GM18907 (cell line): Measurements from ENCODE around the gene STING1.

Experiments used
- ATAC-seq: cut with Tn5 transposase; IDR thresholded peaks from one replicate; pipeline ENCODE4 v1.9.1; 2021; ENCODE audit warnings: mild to moderate bottlenecking, moderate library complexity; ENCODE audit not compliant: unreplicated experiment

The STING1 gene

GRCh38 chr5:139468421-139468931 lies 14.1 kb downstream of the STING1 start:
- ATAC-seq, result no peak

- ATAC-seq, result no peak
These were observed 19.8 kb downstream of the STING1 start, which contains the start of gene ECSCR for GRCh38 chr5:139462586-139463276. Gene ECSCR (minus strand): TSS chr5:139462743. CDS start chr5:139462670, 73 bp downstream.

DNA sequence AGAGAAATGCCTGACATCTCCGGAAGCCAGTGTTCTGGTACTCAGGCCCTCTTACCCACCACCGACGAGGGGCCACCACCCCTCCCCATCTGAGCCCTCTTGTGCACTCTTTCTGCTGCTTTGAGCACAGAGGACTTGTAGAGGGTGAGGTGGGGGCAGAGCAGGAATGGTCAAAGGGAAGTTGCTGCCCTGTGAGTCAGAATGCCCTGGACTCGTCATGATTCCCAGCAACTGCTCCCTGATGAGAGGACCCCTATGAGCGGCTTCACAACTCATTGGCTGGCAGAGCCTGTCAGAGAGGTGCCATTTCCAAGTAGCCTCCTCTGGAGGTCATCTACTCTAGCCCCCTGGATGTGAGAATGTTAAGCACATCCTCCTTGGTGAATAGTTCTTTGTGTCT lies 20.9 kb downstream of the STING1 start:
- ATAC-seq, result no peak

DNA sequence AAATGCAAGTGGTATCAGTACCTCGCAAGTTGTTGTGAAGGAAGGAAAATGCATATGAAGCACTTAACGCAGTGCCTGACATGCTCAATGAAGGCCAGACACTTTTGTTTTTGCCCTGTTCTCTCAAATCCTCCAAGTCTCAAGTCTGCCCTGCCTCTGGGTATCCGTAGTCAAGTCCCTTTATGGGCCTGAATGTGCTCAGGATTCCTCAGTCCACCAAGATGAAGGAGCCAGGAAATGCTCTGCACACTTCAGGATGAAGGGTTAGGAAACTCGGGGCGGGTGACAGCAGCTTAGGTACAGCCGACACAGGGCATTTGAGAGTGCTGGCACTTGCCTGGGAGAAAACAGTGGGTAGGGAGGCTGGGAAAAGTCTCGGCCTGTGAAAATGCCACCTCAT lies 21.4 kb downstream of the STING1 start:
- ATAC-seq, result no peak

GRCh38 chr5:139460455-139460854 lies 22.1 kb downstream of the STING1 start:
- no peak for ATAC-seq

DNA sequence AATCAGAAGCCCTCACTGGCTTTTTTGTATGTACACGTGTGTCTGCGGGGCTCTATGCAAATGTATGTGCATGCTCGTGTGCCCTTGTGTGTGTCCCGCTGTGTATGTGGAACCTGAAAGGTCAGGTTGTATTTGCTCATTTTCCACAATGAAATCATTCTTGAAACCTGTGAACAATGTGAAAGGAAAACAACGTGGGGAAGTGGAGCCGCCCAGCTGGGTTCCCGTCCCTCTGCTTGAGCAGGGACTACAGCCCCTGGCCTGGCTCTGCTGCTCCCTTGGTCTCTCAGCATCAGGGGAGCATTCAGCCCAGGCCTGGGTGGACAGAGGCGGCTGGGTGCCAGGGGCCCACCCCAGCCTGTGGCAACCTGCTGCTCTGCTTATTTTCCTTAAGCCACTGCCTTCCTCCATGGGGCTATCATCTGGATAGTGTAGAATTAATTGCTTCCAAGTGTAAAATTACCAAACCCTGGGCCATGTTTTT lies 23.1 kb downstream of the STING1 start:
- ATAC-seq, result peak; percentile 27

- ATAC-seq, result peak; percentile 69
These were observed 23.8 kb downstream of the STING1 start for GRCh38 chr5:139458580-139459407.

DNA sequence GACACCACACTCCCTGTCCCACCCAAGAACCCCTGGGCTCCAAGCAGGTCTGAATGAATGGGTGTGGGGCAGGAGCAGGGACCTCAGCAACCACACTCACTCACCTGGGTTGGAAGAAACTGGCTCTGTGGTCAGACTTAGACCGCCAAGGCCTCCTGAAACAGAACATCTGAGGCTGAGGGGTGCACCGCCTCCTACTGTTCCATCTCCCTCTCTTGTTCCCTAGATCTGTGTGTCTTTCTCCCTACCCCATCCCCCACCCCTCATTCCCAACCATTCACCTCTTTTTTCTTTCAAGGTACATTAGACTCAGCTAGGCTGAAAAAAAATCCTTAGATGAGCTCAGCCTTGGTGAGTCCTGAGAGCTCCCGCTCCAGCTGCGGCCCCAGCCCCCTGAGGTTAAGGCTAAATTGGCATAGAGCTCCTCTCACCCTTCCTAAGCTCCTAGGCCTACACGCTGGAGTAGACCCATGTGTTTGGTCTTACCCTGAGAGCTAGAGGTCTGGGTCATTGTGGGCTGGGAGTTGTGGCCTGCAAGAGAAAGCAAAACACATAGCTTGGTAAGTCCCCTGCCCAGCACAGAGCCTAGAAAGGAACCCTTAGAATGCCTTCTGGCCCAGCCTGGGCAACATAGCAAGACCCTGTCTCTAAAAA lies 24.8 kb downstream of the STING1 start:
- ATAC-seq, result peak; percentile 28

- no peak for ATAC-seq
These were observed 25.3 kb downstream of the STING1 start for GRCh38 chr5:139457241-139457640.

DNA sequence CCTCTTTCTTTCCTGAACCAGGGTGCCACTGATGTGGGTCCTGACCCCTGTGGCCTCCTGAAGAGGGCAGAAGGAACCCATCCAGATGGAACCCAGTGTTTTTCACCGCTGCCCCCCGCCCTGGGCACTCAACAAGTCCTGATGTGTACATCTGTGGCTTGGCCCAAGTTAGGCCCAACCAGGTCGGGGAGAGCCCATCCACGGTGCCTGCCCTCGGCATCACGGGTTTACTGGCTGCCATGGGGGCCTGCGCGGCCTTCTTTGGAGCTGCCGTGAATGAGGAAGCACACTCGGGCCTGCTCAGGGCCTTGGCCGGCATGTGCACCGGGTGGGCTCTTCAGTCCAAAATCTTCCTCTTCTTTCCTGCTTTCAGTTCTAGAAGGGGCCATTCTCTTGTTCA lies 25.8 kb downstream of the STING1 start:
- ATAC-seq, result no peak

GRCh38 chr5:139454568-139455290 lies 27.8 kb downstream of the STING1 start:
- no peak for ATAC-seq

DNA sequence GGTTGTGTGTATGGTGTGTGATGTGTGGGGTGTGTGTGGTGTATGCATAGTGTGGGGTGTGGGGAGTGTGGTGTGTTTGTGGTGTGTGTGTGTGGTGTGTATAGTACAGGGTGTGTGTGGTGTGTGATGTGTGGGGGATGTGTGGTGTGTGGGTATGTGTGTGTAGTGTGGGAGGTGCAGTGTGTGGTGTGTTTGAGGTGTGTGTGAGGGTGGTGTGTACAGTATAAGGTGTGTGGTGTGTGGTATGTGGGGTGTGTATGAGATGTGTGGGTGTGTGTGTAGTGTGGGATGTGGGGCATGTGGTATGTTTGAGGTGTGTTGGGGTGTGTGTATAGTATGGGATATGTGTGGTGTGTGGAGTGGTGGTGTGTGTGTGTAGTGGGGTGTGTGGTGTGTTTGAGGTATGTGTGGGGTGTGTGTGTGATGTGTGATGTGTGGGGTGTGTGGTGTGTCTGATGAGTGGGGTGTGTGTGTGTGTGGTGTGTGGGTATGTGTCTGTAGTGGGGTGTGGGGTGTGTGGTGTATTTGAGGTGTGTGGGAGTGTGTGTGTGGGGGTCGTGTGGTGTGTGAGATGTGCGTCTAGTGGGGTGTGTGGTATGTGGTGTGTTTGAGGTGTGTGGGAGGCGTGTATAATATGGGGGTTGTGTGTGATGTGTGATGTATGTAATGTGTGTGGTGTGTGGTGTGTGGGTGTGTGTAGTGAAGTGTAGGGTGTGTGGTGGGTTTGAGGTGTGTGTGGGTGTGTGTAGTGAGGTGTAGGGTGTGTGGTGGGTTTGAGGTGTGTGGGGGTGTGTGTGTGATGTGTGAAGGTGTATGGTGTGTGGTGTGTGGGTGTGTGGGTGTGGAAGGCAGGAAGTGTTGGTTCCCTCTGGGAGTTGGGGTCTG lies 28.6 kb downstream of the STING1 start:
- no peak for ATAC-seq

GRCh38 chr5:139451878-139452660 lies 30.5 kb downstream of the STING1 start:
- ATAC-seq, result no peak

DNA sequence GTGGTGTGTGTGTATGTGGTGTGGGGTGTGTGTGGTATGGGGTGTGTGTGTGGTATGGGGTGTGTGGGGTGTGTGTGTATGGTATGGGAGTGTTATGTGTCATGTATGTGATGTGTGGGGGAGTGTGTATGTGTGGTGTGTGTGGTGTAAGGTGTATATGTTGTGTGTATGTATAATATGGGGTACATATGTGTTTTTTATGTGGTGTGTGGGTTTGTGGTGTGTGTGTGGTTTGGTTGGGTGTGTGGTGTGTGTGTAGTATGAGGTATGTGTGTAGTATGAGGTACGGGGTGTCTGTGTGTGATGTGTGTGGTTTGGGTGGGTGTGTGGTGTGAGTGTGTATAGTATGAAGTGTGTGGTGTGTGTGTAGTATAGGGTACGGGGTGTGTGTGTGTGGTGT lies 31.4 kb downstream of the STING1 start:
- ATAC-seq, result no peak

DNA sequence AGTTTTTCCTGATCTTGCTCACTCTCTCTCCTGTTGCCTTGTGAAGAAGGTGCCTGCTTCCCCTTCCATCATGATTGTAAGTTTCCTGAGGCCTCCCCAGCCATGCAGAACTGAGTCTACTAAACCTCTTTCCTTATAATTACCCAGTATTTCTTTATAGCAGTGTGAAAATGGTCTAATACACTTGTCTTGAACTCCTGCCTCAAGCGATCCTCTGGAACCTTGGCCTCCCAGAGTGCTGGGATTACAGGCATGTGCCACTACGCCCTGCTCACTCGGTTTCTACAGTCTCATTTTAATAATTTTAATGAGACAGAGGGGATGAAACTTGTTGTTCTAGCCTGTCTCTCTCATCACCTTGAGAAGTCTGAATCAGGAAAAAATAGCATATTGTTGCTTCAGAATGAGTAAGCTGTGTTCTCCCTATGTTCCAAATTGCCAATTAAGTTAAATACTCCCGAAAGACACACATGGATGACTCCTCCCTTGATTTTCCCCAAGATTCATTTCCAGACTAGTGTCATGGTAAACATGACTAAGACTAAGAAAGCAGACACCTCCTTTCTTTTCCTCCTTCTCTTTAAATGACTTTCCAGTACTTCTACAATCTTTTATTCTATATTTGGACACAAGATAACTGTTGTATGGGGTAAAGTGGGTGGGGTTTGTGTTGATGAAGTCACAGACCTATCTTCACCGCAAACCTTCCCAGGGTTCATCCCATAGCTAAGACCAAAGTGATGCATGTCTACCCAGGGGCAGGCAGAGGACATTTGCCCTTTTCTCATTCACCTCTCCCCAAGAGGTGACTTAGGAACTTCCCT lies 35.4 kb downstream of the STING1 start:
- peak; percentile 59 for ATAC-seq

- ATAC-seq, result no peak
These were observed 37.0 kb downstream of the STING1 start for GRCh38 chr5:139445325-139446170.

GRCh38 chr5:139443831-139444453 lies 38.6 kb downstream of the STING1 start:
- ATAC-seq, result no peak
